B cell (primary cell): ENCODE results near the gene RAB2B. TPM values are rescaled to one million over a fixed set of nuclear protein-coding genes. Genes with fewer than 3 reads are reported as not detected.

Source experiments
- ATAC-seq: fragments of 200-7000 bp; cut with Tn5 transposase; one replicate; pipeline ENCODE4 v1.10.0; 2021; ENCODE audit warnings: low read depth, mild to moderate bottlenecking, moderate number of reproducible peaks, moderate library complexity
- CTCF ChIA-PET: fragments of 350-600 bp; sonication (Branson Sonifier 250); formaldehyde crosslinking; loops from one replicate; lab custom pipeline; 2021; ENCODE audit warnings: antibody characterized with exemption, inconsistent platforms; lab: Charles Lee
- POLR2A ChIA-PET: fragments of 350-600 bp; sonication (Branson Sonifier 250); formaldehyde crosslinking; loops from one replicate; lab custom pipeline; 2021; ENCODE audit warnings: antibody characterized with exemption; lab: Charles Lee
- DNase-seq: peaks from one replicate; pipeline ENCODE4 v3.0.0; 2013
- H2AFZ ChIP-seq: 2 replicates; pipeline ENCODE4 v1.6.1; 2012; ENCODE audit warnings: mild to moderate bottlenecking, low read depth, low read length; ENCODE audit not compliant: insufficient read depth, poor library complexity, severe bottlenecking
- H3K27ac ChIP-seq, 2 donors: 1 replicate in 1 of 2; 2 replicates in 1 of 2; pipeline ENCODE4 v1.5.1; 2012 to 2013; ENCODE audit warnings: low read length in 2 of 2, mild to moderate bottlenecking in 2 of 2, moderate library complexity in 1 of 2
- H3K27me3 ChIP-seq, 4 experiments: fragments of 200-600 bp in 1 of 4; sonication (generic) in 1 of 4; replicated peaks in 1 of 4; 1 replicate in 2 of 4; 2 replicates in 2 of 4; pipeline versions ENCODE4 v1.6.1 to v1.7.0; 2013 to 2016; ENCODE audit warnings: low read length in 3 of 4, mild to moderate bottlenecking in 2 of 4, mixed read lengths in 1 of 4, moderate library complexity in 1 of 4; ENCODE audit not compliant: insufficient read depth in 4 of 4, control insufficient read depth in 3 of 4; ENCODE audit errors: control extremely low read depth in 1 of 4
- H3K36me3 ChIP-seq, 2 experiments: replicated peaks in 1 of 2; 1 replicate in 1 of 2; 2 replicates in 1 of 2; pipeline versions ENCODE4 v1.6.1 to v1.7.1; 2013; ENCODE audit warnings: low read length in 1 of 2; ENCODE audit not compliant: insufficient read depth in 2 of 2, control insufficient read depth in 1 of 2; ENCODE audit errors: control extremely low read depth in 1 of 2, extremely low read depth in 1 of 2
- H3K4me1 ChIP-seq, 2 donors: fragments of 200-600 bp in 1 of 2; sonication (generic) in 1 of 2; 1 replicate in 1 of 2; 2 replicates in 1 of 2; pipeline versions ENCODE4 v1.5.1 to v1.6.1; 2013 to 2017; ENCODE audit warnings: low read length in 2 of 2; ENCODE audit not compliant: control insufficient read depth in 2 of 2, insufficient read depth in 2 of 2
- H3K4me2 ChIP-seq: replicated peaks from 2 replicates; pipeline ENCODE3; 2012; ENCODE audit warnings: mild to moderate bottlenecking, low read depth, low read length; ENCODE audit not compliant: poor library complexity, severe bottlenecking
- H3K4me3 ChIP-seq, 5 experiments: fragments of 200-600 bp in 1 of 5; sonication (generic) in 1 of 5; 1 replicate in 3 of 5; 2 replicates in 2 of 5; pipeline versions ENCODE4 v1.5.1 to v1.7.0; 2011 to 2016; ENCODE audit warnings: low read length in 4 of 5, mild to moderate bottlenecking in 4 of 5, low read depth in 2 of 5, control low read depth in 1 of 5, moderate library complexity in 1 of 5; ENCODE audit not compliant: insufficient read depth in 1 of 5; ENCODE audit errors: control extremely low read depth in 1 of 5, extremely low read depth in 1 of 5
- H3K79me2 ChIP-seq: fragments of 200-600 bp; sonication (generic); one replicate; pipeline ENCODE4 v1.6.0; 2016; ENCODE audit warnings: low read length; ENCODE audit not compliant: control insufficient read depth, insufficient read depth
- H3K9ac ChIP-seq: fragments of 200-600 bp; sonication (generic); 2 replicates; pipeline ENCODE4 v1.6.1; 2017; ENCODE audit warnings: mild to moderate bottlenecking, low read length, moderate library complexity
- H3K9me3 ChIP-seq, 3 donors: one replicate each; pipeline versions ENCODE4 v1.6.1 to v1.7.1; 2013; ENCODE audit warnings: low read length in 2 of 3; ENCODE audit not compliant: control insufficient read depth in 2 of 3, insufficient read depth in 1 of 3; ENCODE audit errors: control extremely low read depth in 1 of 3
- H4K20me1 ChIP-seq: 2 replicates; pipeline ENCODE4 v1.6.0; 2012; ENCODE audit warnings: mild to moderate bottlenecking, low read length; ENCODE audit not compliant: insufficient read depth, control insufficient read depth, poor library complexity, severe bottlenecking
- H3K27ac Mint-ChIP-seq: one replicate; pipeline ENCODE4 v1.8.0; 2021; ENCODE audit warnings: mixed read lengths
- H3K27me3 Mint-ChIP-seq: one replicate; pipeline ENCODE4 v1.8.0; 2021; ENCODE audit warnings: mixed read lengths
- H3K4me1 Mint-ChIP-seq: one replicate; pipeline ENCODE4 v1.8.0; 2021; ENCODE audit warnings: mixed read lengths
- H3K4me3 Mint-ChIP-seq: one replicate; pipeline ENCODE4 v1.8.0; 2021; ENCODE audit warnings: mixed read lengths
- H3K9me3 Mint-ChIP-seq: one replicate; pipeline ENCODE4 v1.8.0; 2022; ENCODE audit warnings: mixed read lengths; ENCODE audit not compliant: insufficient read depth
- EZH2 ChIP-seq: IDR thresholded peaks from 2 replicates; pipeline ENCODE4 v1.6.1; 2012; ENCODE audit warnings: borderline replicate concordance, low read depth, mild to moderate bottlenecking, moderate library complexity, low read length; ENCODE audit not compliant: insufficient read depth, poor library complexity, severe bottlenecking
- WGBS: methylation state at CpG from one replicate; pipeline ENCODE4 v1.1.5; 2013; ENCODE audit warnings: missing lambda C conversion rate; ENCODE audit not compliant: insufficient coverage; 5-methylcytosine and 5-hydroxymethylcytosine counted together
- intact Hi-C: fragments of 100-400 bp; cut with micrococcal nuclease; formaldehyde crosslinking; loops from one replicate; pipeline ENCODE4 v1.10.0; 2022
- polyA plus RNA-seq: library from polyadenylated mRNA; depleted of rRNA; stranded (reverse); fragments of >200 nt; gene quantifications from 2 replicates; pipeline ENCODE4 v1.2.3, GENCODE V29; 2012
- total RNA-seq, 2 donors: library from RNA; stranded (reverse); fragments of 120-200 nt in 1 of 2; gene quantifications; 1 replicate in 1 of 2; 2 replicates in 1 of 2; pipeline versions ENCODE4 v1.2.3 to v1.2.4, GENCODE V29; 2013 to 2022
- TF ChIP-seq, protein P1 (sequence below): fragments of 200-600 bp; IDR thresholded peaks from one replicate; pipeline ENCODE4 v1.8.0; 2022; ENCODE audit warnings: antibody characterized with exemption, mild to moderate bottlenecking

Gene RAB2B
- total and polyA plus RNA-seq, 2 donors (not counting 1 experiment from before 2014, with no cell fraction given), result 13.3 to 46.5 TPM

DNA sequence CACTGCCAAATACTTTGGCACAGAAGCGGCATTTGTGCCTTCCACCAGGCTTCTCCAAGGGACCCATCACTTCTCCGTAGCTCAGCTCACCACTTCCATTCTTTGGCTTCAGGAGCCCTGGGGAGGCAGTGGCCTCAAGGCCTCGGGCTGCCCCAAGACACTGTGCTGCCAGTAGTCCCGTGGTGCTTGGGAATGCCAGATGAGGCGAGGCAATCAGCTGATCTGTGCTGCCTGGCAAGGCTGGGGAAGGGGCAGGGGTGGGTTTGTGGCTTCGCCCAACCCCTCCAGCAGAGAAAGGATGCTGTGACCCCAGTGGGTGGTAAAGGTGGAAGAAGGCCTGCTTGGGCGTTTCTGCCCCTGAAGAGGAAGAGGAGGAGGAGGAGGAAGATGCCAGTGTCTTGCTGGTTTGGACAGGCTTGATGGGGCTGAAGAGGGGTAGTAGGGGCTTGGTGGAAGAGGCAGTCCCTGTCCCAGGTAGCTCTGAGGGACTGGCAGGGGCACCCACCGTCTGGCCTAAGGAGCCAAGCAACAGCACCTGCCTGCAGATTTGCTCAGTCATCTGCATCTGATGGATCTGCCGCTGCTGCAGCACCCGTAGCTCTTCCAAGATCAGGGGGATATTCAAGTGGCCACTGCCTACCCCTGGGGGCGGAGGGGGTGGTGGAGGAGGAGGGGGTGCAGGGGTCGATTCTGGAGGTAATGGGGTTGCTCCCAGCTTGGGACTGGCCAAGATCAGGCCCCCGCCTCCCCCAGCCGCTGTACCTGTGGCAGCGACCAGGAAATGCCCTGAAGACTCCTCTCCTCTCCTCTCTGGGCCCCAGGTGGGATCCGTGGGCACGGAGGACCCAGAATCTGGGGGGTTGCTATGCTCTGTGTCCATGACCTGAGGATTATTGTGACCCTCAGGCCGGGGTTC lies 48.1 kb upstream of the RAB2B start:
- peak overlapping the region; percentile 20 for H3K27ac Mint-ChIP-seq
- Histone ChIP-seq H3K9me3 (no peaks in the 10 kb centered on the region), H3K4me2 (peak overlapping the region; percentile 99), H3K27ac (no peak overlapping the region), H3K4me1 (peaks cover 8 to 11% of the 10 kb centered on the region in 2 donors), H3K27me3 (peaks cover 0 to 9% (median 2%) of the 10 kb centered on the region in 4 experiments), H4K20me1 (no peaks in the 10 kb centered on the region), H3K79me2 (no peaks in the 10 kb centered on the region), H3K4me3 (no peak overlapping the region), H3K9ac (no peak overlapping the region), H3K36me3 (no peaks in the 10 kb centered on the region), H2AFZ (no peak overlapping the region)
- peaks cover 12% of the 10 kb centered on the region for H3K4me1 Mint-ChIP-seq
- TF ChIP-seq, protein P1, sequence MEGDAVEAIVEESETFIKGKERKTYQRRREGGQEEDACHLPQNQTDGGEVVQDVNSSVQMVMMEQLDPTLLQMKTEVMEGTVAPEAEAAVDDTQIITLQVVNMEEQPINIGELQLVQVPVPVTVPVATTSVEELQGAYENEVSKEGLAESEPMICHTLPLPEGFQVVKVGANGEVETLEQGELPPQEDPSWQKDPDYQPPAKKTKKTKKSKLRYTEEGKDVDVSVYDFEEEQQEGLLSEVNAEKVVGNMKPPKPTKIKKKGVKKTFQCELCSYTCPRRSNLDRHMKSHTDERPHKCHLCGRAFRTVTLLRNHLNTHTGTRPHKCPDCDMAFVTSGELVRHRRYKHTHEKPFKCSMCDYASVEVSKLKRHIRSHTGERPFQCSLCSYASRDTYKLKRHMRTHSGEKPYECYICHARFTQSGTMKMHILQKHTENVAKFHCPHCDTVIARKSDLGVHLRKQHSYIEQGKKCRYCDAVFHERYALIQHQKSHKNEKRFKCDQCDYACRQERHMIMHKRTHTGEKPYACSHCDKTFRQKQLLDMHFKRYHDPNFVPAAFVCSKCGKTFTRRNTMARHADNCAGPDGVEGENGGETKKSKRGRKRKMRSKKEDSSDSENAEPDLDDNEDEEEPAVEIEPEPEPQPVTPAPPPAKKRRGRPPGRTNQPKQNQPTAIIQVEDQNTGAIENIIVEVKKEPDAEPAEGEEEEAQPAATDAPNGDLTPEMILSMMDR, result no peak
- TF ChIP-seq EZH2, result no peak
- ChIA-PET POLR2A (no interaction called here), CTCF (interaction anchor here (1.6 kb wide), 1 partner anchor 27 kb away, joined by 4 read pairs; no protein-coding TSS in a partner anchor)
- no peaks in the 10 kb centered on the region for H3K9me3 Mint-ChIP-seq
- H3K4me3 Mint-ChIP-seq, result peak overlapping the region; percentile 88
- 92% methylated on average over 16 of the region's 18 CpGs for WGBS
- ATAC-seq (no peak), DNase-seq (no peak)
- intact Hi-C loops, result no loop called here
- peaks cover 30% of the 10 kb centered on the region for H3K27me3 Mint-ChIP-seq

- peaks cover 8 to 11% of the 10 kb centered on the region in 2 donors for H3K4me1 ChIP-seq
- Mint-ChIP-seq H3K27ac (no peak overlapping the region), H3K4me3 (no peak overlapping the region), H3K4me1 (peaks cover 12% of the 10 kb centered on the region), H3K27me3 (peaks cover 32% of the 10 kb centered on the region), H3K9me3 (no peaks in the 10 kb centered on the region)
- no peak overlapping the region for H3K4me2 ChIP-seq
- WGBS, result 97% methylated on average over 6 of the region's 7 CpGs
- no peaks in the 10 kb centered on the region for H4K20me1 ChIP-seq
- peaks cover 0 to 9% (median 2%) of the 10 kb centered on the region in 4 experiments for H3K27me3 ChIP-seq
- H2AFZ ChIP-seq, result no peak overlapping the region
- intact Hi-C loops, result no loop called here
- no peaks in the 10 kb centered on the region for H3K79me2 ChIP-seq
- DNase-seq, result no peak
- no peaks in the 10 kb centered on the region for H3K9me3 ChIP-seq
- H3K36me3 ChIP-seq, result no peaks in the 10 kb centered on the region
- ChIA-PET POLR2A (no interaction called here), CTCF (interaction anchor here (0.8 kb wide), 1 partner anchor 13 kb away, joined by 4 read pairs; the partner anchor contains the start of gene METTL3)
- no peak overlapping the region for H3K4me3 ChIP-seq
- H3K9ac ChIP-seq, result no peak overlapping the region
- no peak overlapping the region for H3K27ac ChIP-seq
- ATAC-seq, result no peak
- TF ChIP-seq, protein P1, result no peak
- no peak for TF ChIP-seq EZH2
Observed at GRCh38 chr14:21523203-21523602, 46.4 kb upstream of the RAB2B start.
